Left colon (tissue), 2 donors: ENCODE measurements around the gene CDC5L. TPM values are rescaled to one million over a fixed set of nuclear protein-coding genes. Genes with fewer than 3 reads are reported as not detected.

Experiments used
- ATAC-seq: fragments of 200-7000 bp; cut with Tn5 transposase; one replicate; pipeline ENCODE4 v1.9.1; 2020; ENCODE audit warnings: mild to moderate bottlenecking, moderate library complexity
- DNase-seq, 2 donors: peaks; one replicate each; pipeline ENCODE4 v3.0.0-alpha.2; 2020
- intact Hi-C, 2 donors: fragments of 100-400 bp; cut with DNase I in 1 of 2; cut with micrococcal nuclease in 1 of 2; formaldehyde crosslinking; loops; one replicate each; pipeline versions ENCODE4 v1.11.2 to v1.14.0; 2022; cut with DNase I, micrococcal nuclease
- total RNA-seq, 2 donors: library from RNA; stranded (reverse); fragmentation: NEBNext Ultra II Directional; extraction: Animal tissue kit (Norgen Biotek cat#: 25700); gene quantifications; one replicate each; pipeline ENCODE4 v1.2.1, GENCODE V29; 2021
- donor health status: DM: no; HTN: no; CAD: no.
- donor health status: DM: yes; HTN: yes; CAD: no.

CDC5L gene
- total RNA-seq, 2 donors from 2014 or later, result 15.7 to 16.4 TPM

DNA sequence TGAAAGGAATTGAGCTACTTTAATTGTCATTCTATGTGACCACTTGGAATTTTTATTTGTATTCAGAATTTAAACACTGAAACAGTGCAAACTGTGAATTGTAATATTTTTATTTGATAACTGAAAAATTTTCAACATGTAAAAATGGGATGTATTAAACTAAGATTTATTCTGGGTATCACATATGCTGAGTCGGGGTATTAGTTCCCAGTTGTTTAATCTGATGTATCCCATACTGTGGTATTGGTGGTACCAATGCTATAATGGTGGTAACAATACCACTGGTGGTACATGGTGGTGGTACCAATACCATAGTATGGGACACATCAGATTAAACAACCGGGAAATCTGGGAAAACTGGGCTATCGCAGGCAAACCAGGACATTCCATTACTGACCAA is 79.4 kb downstream of the CDC5L start:
- no peak for DNase-seq
- intact Hi-C loops, result no loop called here
- no peak for ATAC-seq

DNA sequence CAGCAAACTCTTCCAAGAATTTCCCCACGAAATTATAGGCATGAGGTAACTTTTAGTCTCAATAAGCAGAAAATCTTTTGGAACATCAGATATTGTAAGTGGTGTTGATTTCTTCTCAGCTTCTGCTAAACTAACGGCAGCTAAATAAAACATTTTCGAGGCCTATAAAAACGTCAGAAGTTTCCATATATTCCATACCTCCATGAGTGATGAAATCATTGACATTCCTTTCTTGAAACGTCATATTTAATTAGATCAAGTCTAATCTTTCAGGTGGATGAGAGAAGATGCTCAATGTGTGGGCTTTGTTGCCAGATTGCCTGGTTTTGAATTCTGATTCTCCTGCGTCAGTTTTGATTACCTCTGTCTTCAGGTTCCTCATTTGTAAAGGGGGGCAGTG is 81.3 kb downstream of the CDC5L start:
- ATAC-seq (no peak), DNase-seq (no peak)
- intact Hi-C loops, result no loop called here

DNA sequence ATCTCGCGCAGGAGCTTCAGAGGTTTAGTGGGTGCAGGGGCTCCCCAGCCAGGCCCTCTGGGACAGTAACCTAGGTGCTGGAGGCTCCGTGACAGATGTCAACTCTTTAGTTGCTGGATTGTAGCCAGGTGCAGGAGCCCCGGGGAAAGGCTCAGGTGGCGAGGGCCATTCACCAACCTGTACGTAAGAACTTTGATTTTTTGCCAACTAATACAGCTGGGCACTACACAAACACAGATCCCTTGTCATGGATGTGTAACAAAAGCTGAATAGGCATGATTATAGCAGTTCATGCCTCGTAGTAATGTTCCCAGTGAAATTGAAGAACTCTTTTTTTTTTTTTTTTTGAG is 82.6 kb downstream of the CDC5L start:
- ATAC-seq (peak; percentile 64), DNase-seq (no peak)
- intact Hi-C loops, result no loop called here

DNA sequence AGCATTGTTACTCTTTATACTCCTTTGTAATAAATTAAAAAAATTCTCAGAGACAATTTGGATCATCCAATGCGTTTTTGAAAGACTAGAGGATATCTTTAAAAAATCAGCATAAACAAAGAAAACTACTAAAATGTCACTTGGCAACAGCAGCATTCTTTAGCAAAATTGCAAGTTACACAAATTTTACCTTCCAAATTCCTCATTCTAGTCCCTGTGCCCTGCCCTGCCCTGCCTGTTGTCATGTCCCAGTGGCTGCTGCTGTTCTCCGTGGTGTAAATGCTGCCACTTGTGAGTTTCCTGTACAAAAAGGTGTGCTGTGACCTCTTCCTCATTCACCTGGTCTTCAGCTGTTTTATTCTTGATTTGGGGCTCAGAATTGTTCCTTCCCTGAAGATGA is 83.2 kb downstream of the CDC5L start:
- ATAC-seq (no peak), DNase-seq (no peak)
- intact Hi-C loops, result no loop called here

DNA sequence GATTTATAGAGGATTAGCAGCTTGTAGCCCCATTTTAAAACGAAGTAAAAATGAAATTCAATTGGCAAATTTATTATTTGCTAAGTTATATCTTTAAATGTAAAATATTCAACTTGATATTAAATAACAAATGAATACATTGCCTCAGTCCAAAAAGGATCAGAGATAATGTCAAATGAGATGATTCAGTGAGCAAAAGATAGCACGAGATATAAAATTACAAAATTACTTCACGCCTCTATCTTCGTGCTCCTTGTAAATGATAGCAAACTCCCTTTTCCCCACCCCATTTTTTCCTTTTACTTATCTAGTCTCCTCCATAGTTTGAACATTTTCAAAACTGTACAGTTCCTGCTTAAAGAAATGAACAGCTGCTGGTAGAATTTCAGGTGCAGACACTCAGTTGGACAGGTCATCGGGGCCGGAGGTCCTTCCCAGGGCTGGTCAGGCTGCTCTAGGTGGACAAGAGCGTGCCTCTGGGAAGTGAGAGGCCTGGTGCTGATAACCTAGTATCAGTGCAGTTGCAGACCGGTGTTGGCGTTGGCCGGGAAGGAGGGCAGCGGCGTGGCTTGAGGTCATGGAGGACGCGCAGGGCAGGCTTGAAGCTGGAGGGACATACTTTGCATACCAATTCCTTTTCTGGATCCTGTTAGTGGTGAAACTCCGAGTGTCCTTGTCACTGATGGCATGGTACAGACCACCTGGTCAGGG is 83.9 kb downstream of the CDC5L start:
- intact Hi-C loops, result no loop called here
- DNase-seq (no peak), ATAC-seq (no peak)

DNA sequence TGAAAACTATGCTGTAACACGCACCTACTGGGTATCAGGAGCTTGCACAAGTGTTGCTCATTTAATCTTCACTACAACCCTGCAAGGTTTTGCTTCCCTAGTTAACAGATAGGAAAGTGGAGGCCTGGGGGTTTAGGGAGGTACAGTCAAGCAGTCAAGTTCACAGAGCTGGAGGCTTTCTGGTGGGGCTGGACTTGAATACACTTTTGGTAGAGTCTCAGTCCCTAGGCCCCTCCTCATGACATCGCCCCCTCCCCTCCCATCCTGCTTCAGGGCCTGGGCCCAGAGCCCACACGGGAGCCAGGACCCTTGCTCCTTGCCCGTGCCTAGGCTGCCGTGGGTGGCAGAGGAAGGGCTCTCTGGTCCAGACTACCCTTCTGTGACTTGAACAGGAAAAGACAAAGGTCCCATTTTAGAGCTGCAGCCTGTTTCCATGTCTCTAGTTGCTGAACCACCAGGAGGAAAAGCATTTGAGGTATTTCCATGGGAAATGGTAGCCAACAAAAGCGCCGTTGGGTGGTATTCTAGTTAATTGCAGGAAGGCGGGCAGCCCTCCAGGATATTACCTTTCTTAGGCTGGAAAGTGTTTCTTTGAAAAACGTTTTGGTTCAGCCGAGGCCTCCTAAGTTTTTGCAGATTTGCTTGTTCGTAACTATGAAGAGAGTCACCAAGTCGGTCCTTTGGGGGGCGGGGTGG is 84.9 kb downstream of the CDC5L start:
- ATAC-seq, result no peak
- no peak for DNase-seq
- intact Hi-C loops, result no loop called here

DNA sequence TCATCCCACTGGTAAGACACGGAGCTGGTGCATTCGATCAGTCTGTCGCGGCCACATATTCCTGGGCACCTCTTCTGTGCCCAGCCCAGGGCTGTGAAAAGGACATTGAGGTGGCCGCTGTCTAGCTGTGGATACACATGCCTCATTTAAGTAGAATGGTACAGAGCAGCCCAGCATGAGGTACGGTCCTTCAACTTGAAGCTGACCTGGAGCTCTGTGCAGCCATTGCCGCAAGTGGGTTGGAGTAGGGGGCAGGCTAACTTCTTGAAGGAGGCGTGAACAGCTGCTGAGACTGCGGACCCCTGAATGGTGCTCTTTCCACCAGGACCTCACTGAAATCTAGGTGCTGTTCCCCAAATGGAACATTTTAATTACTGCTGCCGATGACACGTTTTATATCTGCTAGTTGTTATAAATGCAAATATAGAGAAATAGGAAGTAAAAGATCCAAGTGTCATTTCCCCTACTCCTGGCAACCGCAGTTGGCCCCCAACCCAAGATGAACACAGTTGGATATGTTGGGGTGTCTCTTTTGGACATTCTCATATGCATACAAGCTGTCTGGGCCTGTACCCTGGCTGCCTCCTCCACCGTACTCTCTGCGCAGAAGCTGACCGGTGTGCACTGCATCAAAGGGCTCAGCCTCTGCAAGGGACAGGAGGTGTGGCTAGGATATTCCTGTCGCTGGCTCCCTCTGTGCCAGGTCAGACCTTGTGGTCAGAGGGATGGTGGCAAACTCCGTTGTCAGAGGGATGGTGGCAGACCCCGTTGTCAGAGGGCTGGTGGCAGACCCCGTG is 86.1 kb downstream of the CDC5L start:
- intact Hi-C loops, result no loop called here

DNA sequence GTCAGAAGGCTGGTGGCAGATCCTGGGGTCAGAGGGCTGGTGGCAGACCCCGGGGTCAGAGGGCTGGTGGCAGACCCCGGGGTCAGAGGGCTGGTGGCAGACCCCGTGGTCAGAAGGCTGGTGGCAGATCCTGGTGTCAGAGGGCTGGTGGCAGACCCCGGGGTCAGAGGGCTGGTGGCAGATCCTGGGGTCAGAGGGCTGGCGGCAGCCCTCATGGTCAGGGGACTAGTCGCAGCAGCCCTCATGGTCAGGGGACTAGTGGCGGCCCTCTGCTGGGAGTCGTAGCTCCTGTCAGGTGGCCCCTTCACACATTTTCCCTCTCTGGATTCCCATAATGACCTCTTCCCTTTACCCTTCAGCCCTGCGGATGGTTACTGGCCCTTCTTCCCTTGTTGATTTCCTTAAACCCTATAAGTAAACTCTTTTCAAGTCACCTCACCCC is 86.7 kb downstream of the CDC5L start:
- intact Hi-C loops, result no loop called here
- DNase-seq (no peak), ATAC-seq (no peak)

More for the DNA sequence above, 86.1 kb downstream of the CDC5L start:
- ATAC-seq (no peak), DNase-seq (no peak)

DNA sequence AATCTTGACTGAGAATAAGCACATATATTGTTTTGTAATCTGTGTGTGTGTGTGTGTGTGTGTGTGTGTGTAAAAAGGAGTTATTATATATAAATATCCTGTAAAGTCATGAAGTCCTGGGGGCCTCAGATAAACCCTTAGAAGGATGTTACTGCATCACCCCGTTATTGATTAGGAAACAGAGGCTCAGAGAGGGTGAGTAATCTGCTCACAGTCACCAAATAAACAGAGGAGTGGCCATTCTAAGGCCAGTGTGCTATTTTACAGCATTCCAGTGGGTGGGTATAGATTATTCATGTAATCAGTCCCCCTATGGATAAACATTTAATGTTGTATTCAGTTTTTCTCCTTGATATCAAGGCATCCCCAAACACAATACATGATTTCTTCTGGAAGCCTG is 87.1 kb downstream of the CDC5L start:
- ATAC-seq (no peak), DNase-seq (no peak)
- intact Hi-C loops, result no loop called here

DNA sequence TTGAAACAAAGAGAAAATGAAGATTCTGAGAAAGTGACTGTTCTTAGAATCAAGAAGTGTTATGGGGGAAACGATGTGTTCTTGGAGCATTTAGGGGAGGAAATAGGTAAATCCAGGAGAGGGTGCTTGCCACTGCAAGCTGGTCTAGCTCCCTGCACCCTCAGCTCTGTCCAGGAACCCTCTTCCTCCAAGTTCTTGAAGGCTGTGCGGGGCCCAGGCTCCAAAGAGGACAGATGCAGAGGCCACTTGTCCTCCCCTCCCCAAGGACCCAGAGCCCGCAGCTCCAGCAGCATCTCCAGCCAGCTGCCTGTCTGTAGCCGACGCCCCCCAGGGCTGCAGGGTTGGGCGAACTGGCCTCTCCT is 87.9 kb downstream of the CDC5L start:
- ATAC-seq (peak; percentile 34), DNase-seq (no peak)
- intact Hi-C loops, result no loop called here

DNA sequence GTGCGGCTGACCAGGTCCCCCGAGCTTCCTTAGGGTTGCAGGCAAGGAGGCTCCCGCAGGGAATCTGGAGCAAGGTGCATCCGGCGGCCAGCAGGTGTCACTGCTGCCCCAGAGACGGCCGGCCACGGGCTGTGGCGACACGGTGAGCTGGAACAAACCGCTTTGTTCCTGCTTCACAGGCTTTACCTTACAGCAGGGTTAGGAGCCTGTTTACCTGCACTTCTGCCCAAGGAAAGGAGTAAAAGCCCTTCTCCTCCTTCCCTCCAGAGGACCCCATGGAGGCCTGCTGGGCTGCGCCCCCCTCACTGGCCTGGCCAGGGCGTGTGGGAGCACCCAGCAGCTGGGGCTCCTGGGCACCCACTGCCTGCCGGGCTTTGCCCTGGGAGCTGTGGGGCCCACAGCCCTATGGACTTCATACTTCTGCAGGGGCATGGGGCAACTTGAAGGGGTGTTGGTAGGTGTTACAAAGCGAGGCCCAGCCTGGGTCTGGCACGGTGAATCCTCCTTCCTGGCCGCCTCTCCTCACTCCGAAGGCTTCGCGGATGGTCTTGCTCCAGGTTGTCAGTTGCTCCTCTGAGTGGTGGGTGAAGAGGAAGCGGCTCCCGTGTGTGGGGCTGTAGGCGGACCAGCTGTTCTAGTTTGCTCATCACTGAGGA is 88.4 kb downstream of the CDC5L start:
- peak; percentile 63 to 81 for DNase-seq
- intact Hi-C loops, result no loop called here
- peak; percentile 99 for ATAC-seq

DNA sequence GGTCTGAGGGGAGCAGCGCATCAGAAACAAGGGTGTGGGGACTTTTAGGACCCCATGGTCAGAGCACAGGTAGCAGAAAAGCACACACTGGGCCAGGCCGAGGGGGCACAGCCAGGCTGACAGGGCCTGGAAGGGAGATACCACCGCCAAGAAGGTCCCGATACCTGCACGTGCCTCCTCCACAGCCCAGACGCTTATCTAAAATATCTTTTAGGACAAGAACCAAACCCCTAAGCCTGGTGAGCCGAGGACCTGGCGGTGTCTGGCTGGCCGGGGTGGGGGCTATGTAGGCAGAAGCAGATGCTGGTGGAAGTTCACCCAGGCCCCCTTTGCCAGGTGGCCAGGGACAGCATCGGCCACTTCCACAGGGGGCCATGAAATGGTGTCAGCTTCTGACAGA is 89.3 kb downstream of the CDC5L start:
- no peak for DNase-seq
- intact Hi-C loops, result no loop called here
- ATAC-seq, result no peak

DNA sequence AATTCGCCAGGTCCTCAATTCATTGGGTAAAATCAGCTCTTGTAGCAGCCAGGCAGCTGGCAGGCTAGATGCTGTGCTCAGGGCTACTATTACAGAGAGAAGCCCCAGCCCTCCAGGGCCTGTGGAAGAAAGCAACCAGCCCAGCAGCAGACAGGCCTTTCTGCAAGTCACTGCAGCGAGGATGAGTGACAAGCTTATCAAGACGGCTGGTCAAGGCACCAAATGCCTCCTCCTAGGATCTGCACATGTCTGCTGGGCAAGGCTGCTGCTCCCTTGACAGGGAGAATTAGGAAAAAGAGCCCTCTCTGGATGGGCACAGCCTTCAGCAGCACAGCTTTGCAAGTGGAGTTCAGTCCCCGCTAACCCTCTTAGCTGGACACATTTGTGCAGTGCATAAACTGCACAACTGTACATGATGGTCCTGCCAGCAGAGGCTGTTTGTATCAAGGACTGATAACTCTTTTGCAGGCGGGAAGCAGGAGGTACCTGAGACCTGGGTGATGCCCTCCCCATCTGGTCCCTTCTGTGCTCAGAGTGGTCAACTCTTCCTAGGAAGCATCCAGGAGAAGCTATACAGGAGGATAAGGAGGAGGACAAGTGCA is 89.9 kb downstream of the CDC5L start:
- ATAC-seq (no peak), DNase-seq (no peak)
- intact Hi-C loops, result no loop called here

DNA sequence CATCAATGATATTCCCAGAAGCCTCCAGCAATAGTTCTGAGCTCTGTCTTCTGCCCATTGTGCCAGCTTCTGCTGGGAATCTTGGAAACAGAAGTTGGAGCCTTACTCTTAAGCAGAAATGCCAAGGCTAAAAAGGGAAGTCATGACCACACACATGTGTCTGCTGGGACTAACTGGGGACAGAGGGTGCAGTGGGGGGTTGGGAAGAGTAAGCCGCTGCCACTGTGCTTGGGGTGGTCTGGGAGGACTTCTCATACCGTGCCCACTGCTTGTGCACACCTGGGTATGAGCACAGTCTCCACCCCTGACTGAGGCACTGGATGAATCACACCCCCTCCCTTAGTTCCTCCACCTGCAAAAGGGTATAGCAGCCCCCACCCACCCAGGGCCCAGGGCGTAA is 90.7 kb downstream of the CDC5L start:
- no peak for ATAC-seq
- no peak for DNase-seq
- intact Hi-C loops, result no loop called here

DNA sequence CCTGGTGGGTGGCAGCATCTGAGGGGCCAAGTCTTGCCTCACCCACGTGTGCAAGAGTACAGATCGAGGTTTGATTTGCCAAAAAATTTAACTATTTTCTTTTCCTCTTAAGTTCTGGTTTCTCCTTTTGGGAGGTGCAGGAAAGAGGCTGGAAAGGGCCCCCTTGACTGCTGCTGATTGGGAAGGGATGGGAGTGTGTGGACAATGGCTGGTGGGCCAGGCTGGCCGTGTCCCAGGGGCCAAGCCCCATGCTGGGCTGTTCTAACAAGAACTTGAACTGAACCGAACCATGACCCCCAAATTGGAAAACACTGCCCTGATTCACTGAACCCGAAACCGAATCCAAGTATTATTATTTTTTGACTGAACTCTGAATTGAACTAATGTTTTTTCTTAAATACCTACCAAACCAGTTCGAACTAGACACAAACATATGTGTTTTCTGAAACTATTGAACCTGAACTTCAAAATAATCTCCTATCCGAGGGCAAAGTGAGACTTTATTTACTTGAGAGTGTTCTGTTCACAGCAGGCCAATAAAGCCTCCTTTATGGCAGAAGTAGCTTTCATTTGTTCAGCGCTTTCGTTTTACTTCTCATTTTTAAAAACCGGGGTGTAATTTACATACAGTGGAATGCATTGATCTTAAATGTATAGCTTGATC is 91.2 kb downstream of the CDC5L start:
- no peak for ATAC-seq
- no peak for DNase-seq
- intact Hi-C loops, result no loop called here

DNA sequence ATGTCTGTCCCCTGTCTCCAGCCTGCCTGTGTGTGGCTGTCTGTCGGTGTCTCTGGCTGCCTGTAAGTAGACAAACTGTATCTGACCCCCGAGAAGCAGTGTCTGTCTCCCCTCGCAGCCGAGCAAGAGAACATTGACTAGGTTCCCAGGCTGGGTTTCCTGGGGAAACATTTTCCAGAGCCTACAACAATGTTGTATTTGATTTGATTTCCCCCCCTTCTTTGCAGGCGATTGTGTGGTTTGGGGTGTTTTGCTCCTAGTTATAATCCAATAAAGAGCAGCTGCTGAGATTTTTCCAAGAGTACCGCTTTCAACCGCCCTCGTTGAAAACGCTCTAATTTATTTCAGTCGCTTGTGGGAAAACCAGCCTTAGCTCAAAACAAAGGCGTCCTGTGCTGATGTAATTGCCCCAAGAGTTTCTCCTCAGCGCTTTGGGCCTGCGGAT is 92.6 kb downstream of the CDC5L start:
- intact Hi-C loops, result loop anchor here in 1 of 2 donors (10.0 kb wide), 2 partner anchors 175 to 1235 kb away; no protein-coding TSS in a partner anchor
- ATAC-seq (no peak), DNase-seq (no peak)

DNA sequence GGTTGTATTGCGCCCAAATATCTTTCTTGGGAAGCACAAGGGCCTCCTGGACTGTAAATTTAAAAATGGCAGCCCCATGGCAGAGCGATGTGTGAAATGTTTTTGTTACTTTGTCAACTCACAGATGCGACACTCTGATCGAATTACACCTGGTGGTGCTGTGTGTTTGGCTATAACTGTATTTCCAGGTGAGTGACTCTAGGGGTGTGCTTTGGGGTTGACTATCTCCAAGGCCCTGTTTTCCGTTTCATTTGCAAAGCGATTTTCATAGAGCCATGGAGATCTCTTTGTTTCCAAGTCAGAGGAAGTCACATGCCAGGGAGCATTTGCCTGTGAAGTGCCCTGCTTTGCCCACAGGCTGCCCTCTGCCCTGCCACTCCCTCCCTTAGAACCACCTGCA is 93.5 kb downstream of the CDC5L start:
- intact Hi-C loops, result loop anchor here in 1 of 2 donors (10.0 kb wide), 2 partner anchors 174 to 1234 kb away; no protein-coding TSS in a partner anchor
- ATAC-seq, result no peak
- no peak for DNase-seq

DNA sequence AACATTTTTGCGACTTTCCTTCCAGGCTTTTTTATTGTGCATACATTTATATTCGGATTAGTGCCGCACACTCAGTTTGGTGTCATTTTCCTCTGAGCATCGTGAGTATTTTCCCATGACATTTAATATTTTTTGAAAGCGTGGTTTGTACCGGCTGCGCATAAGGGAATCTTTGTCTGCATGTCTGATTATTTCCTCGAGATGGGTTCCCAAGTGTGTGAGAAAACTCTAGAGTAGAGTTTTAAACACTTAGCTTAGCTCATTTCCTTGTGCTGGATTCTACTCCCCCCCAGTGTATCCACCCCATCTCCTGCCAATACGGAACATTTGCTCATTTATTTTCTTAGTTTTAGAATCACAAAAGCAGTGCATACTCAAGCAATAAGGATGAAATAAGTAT is 94.3 kb downstream of the CDC5L start:
- DNase-seq (no peak), ATAC-seq (no peak)
- intact Hi-C loops, result loop anchor here in 1 of 2 donors (10.0 kb wide), 2 partner anchors 173 to 1233 kb away; no protein-coding TSS in a partner anchor
